Measurements from ENCODE around the gene PLCD3.

Gene PLCD3

GRCh38 chr17:45132320-45132571 lies at the start of gene PLCD3:
Gene PLCD3 (minus strand): TSS chr17:45132515. CDS start chr17:45132410, 105 bp downstream.
- TF ChIP-seq CTCF (IDR thresholded peaks at IDR 0.05) = no peak

GRCh38 chr17:45177563-45177962 lies 45.2 kb upstream of the PLCD3 start:
- TF ChIP-seq CTCF (IDR thresholded peaks at IDR 0.05) = no peak

GRCh38 chr17:45175759-45176115 lies 43.4 kb upstream of the PLCD3 start:
- TF ChIP-seq CTCF (IDR thresholded peaks at IDR 0.05) = no peak

GRCh38 chr17:45172541-45173286 lies 40.4 kb upstream of the PLCD3 start:
- no peak for TF ChIP-seq CTCF (IDR thresholded peaks at IDR 0.05)

- no peak for TF ChIP-seq CTCF (IDR thresholded peaks at IDR 0.05)
Observed at GRCh38 chr17:45172232-45172540, 39.9 kb upstream of the PLCD3 start.

- TF ChIP-seq CTCF (IDR thresholded peaks at IDR 0.05) = no peak
Observed at GRCh38 chr17:45171338-45172231, 39.3 kb upstream of the PLCD3 start.

- TF ChIP-seq CTCF (IDR thresholded peaks at IDR 0.05) = no peak
Observed at GRCh38 chr17:45170931-45171337, 38.6 kb upstream of the PLCD3 start.

All from LNCAP (cell line).